SU-DHL-6 (cell line): Measurements from ENCODE around the gene TOP1.

ENCODE experiments used
- H2AFZ ChIP-seq: fragments of 200-600 bp; sonication (generic); 2 replicates; pipeline ENCODE4 v1.6.1; 2014; ENCODE audit warnings: low read depth, mild to moderate bottlenecking, moderate library complexity, mixed read lengths, antibody characterized with exemption, low read length; ENCODE audit not compliant: severe bottlenecking
- H3F3A ChIP-seq: fragments of 200-600 bp; shearing (Covaris generic); 2 replicates; pipeline ENCODE4 v1.6.0; 2016; ENCODE audit warnings: antibody characterized with exemption, mild to moderate bottlenecking; ENCODE audit not compliant: insufficient read depth
- H3K27ac ChIP-seq: fragments of 200-600 bp; sonication (generic); 2 replicates; pipeline ENCODE4 v1.5.1; 2016; ENCODE audit warnings: low read depth, mild to moderate bottlenecking, low read length, moderate library complexity, mixed read lengths
- H3K27me3 ChIP-seq: fragments of 200-600 bp; sonication (generic), shearing (Covaris generic); 2 replicates; pipeline ENCODE4 v1.6.0; 2014; ENCODE audit warnings: mild to moderate bottlenecking, low read length
- H3K36me3 ChIP-seq: fragments of 200-600 bp; sonication (generic); 2 replicates; pipeline ENCODE4 v1.6.1; 2014; ENCODE audit warnings: mild to moderate bottlenecking, low read length, mixed read lengths
- H3K4me2 ChIP-seq: fragments of 300-600, 200-600 bp; shearing (Covaris generic), sonication (generic); 2 replicates; pipeline ENCODE4 v1.6.0; 2014; ENCODE audit warnings: low read length, low read depth, mild to moderate bottlenecking; ENCODE audit not compliant: poor library complexity, severe bottlenecking
- H3K4me3 ChIP-seq: fragments of 200-600 bp; sonication (generic); 2 replicates; pipeline ENCODE4 v1.5.1; 2014; ENCODE audit warnings: antibody characterized with exemption, low read length, mild to moderate bottlenecking, mixed read lengths; ENCODE audit not compliant: insufficient read depth, poor library complexity, severe bottlenecking
- H3K79me2 ChIP-seq: fragments of 200-600 bp; sonication (generic); 2 replicates; pipeline ENCODE4 v1.6.1; 2014; ENCODE audit warnings: mild to moderate bottlenecking, low read length, moderate library complexity; ENCODE audit not compliant: insufficient read depth
- H3K9ac ChIP-seq: fragments of 200-600 bp; sonication (generic); 2 replicates; pipeline ENCODE4 v1.7.0; 2014; ENCODE audit warnings: mild to moderate bottlenecking, low read length
- H3K9me2 ChIP-seq: fragments of 200-600 bp; sonication (generic); replicated peaks from 2 replicates; pipeline ENCODE4 v1.6.1; 2014; ENCODE audit warnings: low read length; ENCODE audit not compliant: insufficient read depth
- H3K9me3 ChIP-seq: fragments of 200-600 bp; sonication (generic); 2 replicates; pipeline ENCODE4 v1.6.1; 2014; ENCODE audit warnings: low read length, mixed read lengths; ENCODE audit not compliant: insufficient read depth
- H4K20me1 ChIP-seq: fragments of 200-600 bp; sonication (generic); 2 replicates; pipeline ENCODE4 v1.6.1; 2014; ENCODE audit warnings: low read depth, mild to moderate bottlenecking, antibody characterized with exemption, low read length, moderate library complexity, mixed read lengths
- EZH2phosphoT487 ChIP-seq: fragments of 200-600 bp; sonication (generic), shearing (Covaris generic); conservative IDR thresholded peaks from 2 replicates; pipeline ENCODE4 v1.6.1; 2018; ENCODE audit warnings: mild to moderate bottlenecking, antibody characterized with exemption, low read length, moderate library complexity, mixed read lengths
- TF ChIP-seq, protein P1 (sequence below): fragments of 200-600 bp; sonication (generic); IDR thresholded peaks from one replicate; pipeline ENCODE4 v1.5.1; 2017; ENCODE audit warnings: antibody characterized with exemption, mild to moderate bottlenecking, low read length, moderate library complexity; ENCODE audit not compliant: insufficient read depth, poor library complexity, severe bottlenecking

TOP1 gene

DNA sequence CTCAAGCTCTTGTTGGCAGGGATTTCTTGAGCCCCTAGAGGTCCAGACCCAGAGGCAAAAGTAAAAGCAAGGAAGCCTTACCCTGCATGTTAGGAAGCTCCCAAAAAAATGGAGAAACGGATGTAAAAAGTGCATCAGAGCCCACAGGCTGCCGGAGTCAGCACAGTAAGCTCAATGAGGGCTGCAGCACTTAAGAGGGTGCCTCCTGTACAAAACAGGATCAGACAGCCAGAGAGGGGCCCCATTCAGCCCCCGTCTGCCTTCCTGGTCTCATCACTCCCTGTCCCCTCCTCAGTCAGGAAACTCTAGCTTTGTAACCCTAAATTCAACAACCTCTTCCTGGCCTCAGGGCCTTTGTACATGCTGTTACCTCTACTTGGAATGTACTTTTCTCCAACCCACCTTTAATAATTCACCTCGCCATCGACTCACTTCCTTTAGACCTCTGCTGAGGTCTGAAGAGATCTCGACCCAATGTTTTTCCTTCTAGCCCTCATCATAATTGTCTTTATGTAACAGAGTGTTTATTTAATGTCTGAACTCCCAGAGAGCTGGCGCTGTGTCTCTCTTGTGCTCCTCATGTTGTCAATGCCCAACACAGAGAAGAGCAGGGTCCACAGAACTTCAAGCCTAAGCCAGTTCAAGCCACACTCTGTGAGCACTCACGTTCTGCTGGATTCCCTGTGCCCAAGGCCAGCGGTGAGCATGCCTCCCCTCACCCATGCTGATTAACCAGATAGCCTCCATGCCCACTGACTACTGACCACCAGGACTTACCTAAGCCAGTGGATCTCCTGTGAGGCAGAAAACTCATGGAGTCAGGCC, 106.0 kb downstream of the TOP1 start:
- TF ChIP-seq, protein P1, sequence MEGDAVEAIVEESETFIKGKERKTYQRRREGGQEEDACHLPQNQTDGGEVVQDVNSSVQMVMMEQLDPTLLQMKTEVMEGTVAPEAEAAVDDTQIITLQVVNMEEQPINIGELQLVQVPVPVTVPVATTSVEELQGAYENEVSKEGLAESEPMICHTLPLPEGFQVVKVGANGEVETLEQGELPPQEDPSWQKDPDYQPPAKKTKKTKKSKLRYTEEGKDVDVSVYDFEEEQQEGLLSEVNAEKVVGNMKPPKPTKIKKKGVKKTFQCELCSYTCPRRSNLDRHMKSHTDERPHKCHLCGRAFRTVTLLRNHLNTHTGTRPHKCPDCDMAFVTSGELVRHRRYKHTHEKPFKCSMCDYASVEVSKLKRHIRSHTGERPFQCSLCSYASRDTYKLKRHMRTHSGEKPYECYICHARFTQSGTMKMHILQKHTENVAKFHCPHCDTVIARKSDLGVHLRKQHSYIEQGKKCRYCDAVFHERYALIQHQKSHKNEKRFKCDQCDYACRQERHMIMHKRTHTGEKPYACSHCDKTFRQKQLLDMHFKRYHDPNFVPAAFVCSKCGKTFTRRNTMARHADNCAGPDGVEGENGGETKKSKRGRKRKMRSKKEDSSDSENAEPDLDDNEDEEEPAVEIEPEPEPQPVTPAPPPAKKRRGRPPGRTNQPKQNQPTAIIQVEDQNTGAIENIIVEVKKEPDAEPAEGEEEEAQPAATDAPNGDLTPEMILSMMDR, result no peak
- TF ChIP-seq EZH2phosphoT487, result no peak
- Histone ChIP-seq H3K27ac (no peak overlapping the region), H4K20me1 (no peaks in the 10 kb centered on the region), H3K4me3 (no peak overlapping the region), H3F3A (peaks cover 8% of the 10 kb centered on the region; the same call in 1 of the 2 replicates), H3K9me2 (no peaks in the 10 kb centered on the region), H3K9ac (no peak overlapping the region), H2AFZ (no peak overlapping the region), H3K27me3 (no peaks in the 10 kb centered on the region), H3K79me2 (peaks cover 15% of the 10 kb centered on the region), H3K9me3 (no peaks in the 10 kb centered on the region), H3K36me3 (no peaks in the 10 kb centered on the region), H3K4me2 (no peak overlapping the region)

DNA sequence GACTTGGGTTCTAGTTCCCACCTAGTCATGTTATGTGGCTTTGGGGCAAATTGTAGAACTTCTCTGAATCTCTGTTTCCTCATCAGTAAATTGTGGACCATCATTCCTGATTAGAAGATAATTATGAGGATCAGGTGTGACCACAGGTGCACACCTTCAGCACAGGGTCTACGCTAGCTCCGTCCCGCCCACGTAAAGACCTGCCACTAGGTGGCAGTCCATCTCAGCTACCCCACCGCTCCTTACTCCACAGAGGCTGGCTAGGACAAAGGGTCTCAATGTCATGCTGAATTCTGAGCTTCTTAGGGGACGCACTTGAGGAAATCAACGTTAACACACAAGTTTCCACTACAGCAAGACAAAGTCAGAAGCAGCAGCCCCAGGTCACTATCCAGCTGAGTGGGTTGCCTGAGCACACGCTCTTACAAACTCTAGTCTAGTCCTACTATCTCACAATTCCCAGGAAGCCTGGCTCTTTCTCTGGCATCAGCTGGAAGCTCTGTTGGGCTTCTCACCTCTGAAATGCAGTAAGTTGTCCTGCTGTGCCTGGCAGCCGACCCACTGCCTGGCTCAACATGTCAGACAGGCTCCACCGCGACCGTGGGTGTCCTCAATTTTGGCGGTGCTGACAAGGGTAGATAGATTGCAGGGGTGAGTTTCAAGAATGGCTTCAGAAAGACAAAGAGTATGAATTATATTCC, 106.7 kb downstream of the TOP1 start:
- H3K4me3 ChIP-seq, result no peak overlapping the region
- TF ChIP-seq, protein P1, result peak; percentile 89
- no peak for TF ChIP-seq EZH2phosphoT487

DNA sequence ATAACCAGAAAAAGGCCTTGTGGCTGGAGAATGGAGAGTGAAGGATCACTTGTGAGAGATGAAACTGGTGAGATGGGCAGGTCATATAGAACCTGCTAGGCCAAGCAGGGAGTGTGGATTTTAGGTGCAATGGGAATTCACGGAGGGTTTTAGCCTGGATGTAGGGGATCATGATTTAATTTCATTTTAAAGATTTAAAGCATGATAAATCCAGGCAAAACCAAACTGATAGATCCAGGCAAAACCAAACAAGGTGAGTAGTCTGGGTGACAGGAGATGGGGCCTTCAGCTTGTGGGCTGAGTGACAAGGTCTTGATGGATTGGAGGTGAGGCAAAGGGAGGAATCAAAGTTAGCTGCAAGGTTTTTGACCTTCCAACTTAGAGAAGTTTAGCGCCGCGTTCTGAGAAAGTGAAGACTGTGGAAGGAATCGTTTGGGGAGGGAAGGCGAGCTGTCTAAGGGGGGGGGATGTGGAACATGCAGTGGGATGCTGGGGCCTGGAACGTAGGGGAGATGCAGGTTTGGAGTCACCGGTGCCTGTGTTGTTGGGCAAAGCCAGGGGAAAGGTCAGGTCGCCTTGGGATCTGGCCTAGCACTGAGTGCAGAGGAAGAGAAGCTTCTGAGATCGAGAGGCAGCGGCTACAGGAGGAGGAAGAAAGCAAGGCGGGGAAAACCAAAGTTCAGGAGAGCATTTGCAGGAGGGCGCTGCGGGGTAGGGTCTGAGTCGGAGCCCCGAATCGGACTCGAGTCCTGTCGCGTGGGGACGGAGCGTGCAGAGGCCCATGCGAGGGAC, 107.5 kb downstream of the TOP1 start:
- Histone ChIP-seq H3K9me2 (no peaks in the 10 kb centered on the region), H3K4me2 (peak overlapping the region; percentile 75), H4K20me1 (no peaks in the 10 kb centered on the region), H3K27ac (no peak overlapping the region), H3K79me2 (peaks cover 29% of the 10 kb centered on the region), H3F3A (peaks cover 8% of the 10 kb centered on the region; the same call in 1 of the 2 replicates), H2AFZ (peak overlapping the region; percentile 79), H3K27me3 (no peaks in the 10 kb centered on the region), H3K9ac (peak overlapping the region; percentile 80), H3K36me3 (no peaks in the 10 kb centered on the region), H3K9me3 (no peaks in the 10 kb centered on the region), H3K4me3 (peak overlapping the region; percentile 72)
- no peak for TF ChIP-seq EZH2phosphoT487
- TF ChIP-seq, protein P1, result no peak

More for the DNA sequence above, 106.7 kb downstream of the TOP1 start:
- Histone ChIP-seq H3K79me2 (peaks cover 22% of the 10 kb centered on the region), H3F3A (peaks cover 8% of the 10 kb centered on the region; the same call in 1 of the 2 replicates), H2AFZ (no peak overlapping the region), H3K9ac (no peak overlapping the region), H3K27me3 (no peaks in the 10 kb centered on the region), H4K20me1 (no peaks in the 10 kb centered on the region), H3K4me2 (no peak overlapping the region), H3K36me3 (no peaks in the 10 kb centered on the region), H3K9me3 (no peaks in the 10 kb centered on the region), H3K9me2 (no peaks in the 10 kb centered on the region), H3K27ac (no peak overlapping the region)
